Endodermal cell (in vitro differentiated cells): ENCODE results near the gene MAS1. TPM values are rescaled to one million over a fixed set of nuclear protein-coding genes. Genes with fewer than 3 reads are reported as not detected.

Experiments used
- DNase-seq: peaks from one replicate; pipeline ENCODE4 v3.0.0-alpha.2; 2017
- H3K27ac ChIP-seq: 2 replicates; pipeline ENCODE4 v1.5.1; 2013; ENCODE audit warnings: mild to moderate bottlenecking, low read depth, low read length, moderate library complexity
- H3K27me3 ChIP-seq: 2 replicates; pipeline ENCODE4 v1.6.1; 2013; ENCODE audit warnings: mild to moderate bottlenecking, low read length, moderate library complexity; ENCODE audit not compliant: insufficient read depth, control insufficient read depth, poor library complexity, severe bottlenecking
- H3K36me3 ChIP-seq: 2 replicates; pipeline ENCODE4 v1.7.0; 2013; ENCODE audit warnings: mild to moderate bottlenecking, low read length, moderate library complexity; ENCODE audit not compliant: control insufficient read depth, insufficient read depth
- H3K4me1 ChIP-seq: one replicate; pipeline ENCODE4 v1.7.0; 2013; ENCODE audit warnings: low read length; ENCODE audit not compliant: control insufficient read depth, insufficient read depth
- H3K4me3 ChIP-seq: 2 replicates; pipeline ENCODE4 v1.5.1; 2013; ENCODE audit warnings: mild to moderate bottlenecking, low read length, moderate library complexity
- H3K9ac ChIP-seq: 2 replicates; pipeline ENCODE4 v1.6.1; 2013; ENCODE audit warnings: mild to moderate bottlenecking, low read length, moderate library complexity; ENCODE audit not compliant: poor library complexity, severe bottlenecking; ENCODE audit errors: extremely low read depth
- H3K9me3 ChIP-seq: 2 replicates; pipeline ENCODE4 v1.6.1; 2013; ENCODE audit warnings: mild to moderate bottlenecking, low read length, moderate library complexity; ENCODE audit not compliant: control insufficient read depth
- H3K27ac Mint-ChIP-seq: 2 replicates; pipeline ENCODE4 v1.8.0; 2020; ENCODE audit warnings: mixed read lengths
- H3K27me3 Mint-ChIP-seq: 2 replicates; pipeline ENCODE4 v1.8.0; 2021; ENCODE audit warnings: mild to moderate bottlenecking, mixed read lengths; ENCODE audit not compliant: insufficient read depth
- H3K36me3 Mint-ChIP-seq: 2 replicates; pipeline ENCODE4 v1.8.0; 2020; ENCODE audit warnings: low read depth, mixed read lengths
- H3K4me1 Mint-ChIP-seq: 2 replicates; pipeline ENCODE4 v1.8.0; 2020; ENCODE audit warnings: mixed read lengths
- H3K4me3 Mint-ChIP-seq: 2 replicates; pipeline ENCODE4 v1.8.0; 2020; ENCODE audit warnings: mild to moderate bottlenecking, moderate library complexity, mixed read lengths
- H3K9me3 Mint-ChIP-seq: 2 replicates; pipeline ENCODE4 v1.8.0; 2020; ENCODE audit warnings: mild to moderate bottlenecking, mixed read lengths
- WGBS, 2 experiments: methylation state at CpG; one replicate each; pipeline versions ENCODE4 v1.1.5 to v1.1.7; 2013; ENCODE audit warnings: missing lambda C conversion rate in 2 of 2, mixed read lengths in 1 of 2; ENCODE audit not compliant: insufficient coverage in 1 of 2, insufficient read length in 1 of 2; 5-methylcytosine and 5-hydroxymethylcytosine counted together
- total RNA-seq, 2 donors: library from RNA; stranded (reverse); fragmentation: NEBNext Ultra II Directional in 1 of 2; extraction: Animal tissue kit (Norgen Biotek cat#: 25700) in 1 of 2; gene quantifications; 2 replicates in 1 of 2; 3 replicates in 1 of 2; pipeline ENCODE4 v1.2.1, GENCODE V29; 2021
- TF ChIP-seq, protein P1 (sequence below): fragments of 200-600 bp; sonication (generic); conservative IDR thresholded peaks from 2 replicates; pipeline ENCODE4 v1.5.0; 2021; ENCODE audit warnings: antibody characterized with exemption, mild to moderate bottlenecking

MAS1 gene
- total RNA-seq, 2 donors from 2014 or later = not detected

DNA sequence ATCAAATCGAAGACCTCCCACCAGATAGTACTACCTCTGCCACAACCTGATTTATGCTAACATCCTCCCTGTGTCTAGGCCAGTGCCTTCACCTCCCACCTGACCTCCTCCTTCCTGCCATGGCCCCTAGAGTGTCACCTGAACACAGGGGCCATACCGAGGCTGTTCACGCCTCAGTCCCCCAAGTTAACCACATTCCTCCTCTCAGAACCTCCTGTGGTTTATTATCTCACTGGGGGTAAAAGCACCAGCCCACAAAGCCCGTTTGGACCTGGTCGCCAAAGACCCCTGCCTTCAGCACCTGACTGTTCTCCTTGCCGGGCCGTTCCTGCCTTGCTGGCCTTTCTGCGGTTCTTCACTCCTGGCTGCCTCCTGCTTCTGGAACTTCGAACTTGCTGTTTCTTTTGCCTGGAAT is 13.7 kb downstream of the MAS1 start:
- no peak overlapping the region for H3K27ac Mint-ChIP-seq
- peaks cover 72% of the 10 kb centered on the region for H3K27me3 ChIP-seq
- no peaks in the 10 kb centered on the region for H3K9me3 Mint-ChIP-seq
- no peak overlapping the region for H3K9ac ChIP-seq
- no peak overlapping the region for H3K4me3 ChIP-seq
- DNase-seq = no peak
- WGBS, 2 experiments = 93 to 94% methylated on average over 7 to 9 of the region's 9 CpGs
- no peak overlapping the region for H3K27ac ChIP-seq
- H3K9me3 ChIP-seq = peaks cover 4% of the 10 kb centered on the region
- no peak overlapping the region for H3K4me3 Mint-ChIP-seq
- TF ChIP-seq, protein P1, sequence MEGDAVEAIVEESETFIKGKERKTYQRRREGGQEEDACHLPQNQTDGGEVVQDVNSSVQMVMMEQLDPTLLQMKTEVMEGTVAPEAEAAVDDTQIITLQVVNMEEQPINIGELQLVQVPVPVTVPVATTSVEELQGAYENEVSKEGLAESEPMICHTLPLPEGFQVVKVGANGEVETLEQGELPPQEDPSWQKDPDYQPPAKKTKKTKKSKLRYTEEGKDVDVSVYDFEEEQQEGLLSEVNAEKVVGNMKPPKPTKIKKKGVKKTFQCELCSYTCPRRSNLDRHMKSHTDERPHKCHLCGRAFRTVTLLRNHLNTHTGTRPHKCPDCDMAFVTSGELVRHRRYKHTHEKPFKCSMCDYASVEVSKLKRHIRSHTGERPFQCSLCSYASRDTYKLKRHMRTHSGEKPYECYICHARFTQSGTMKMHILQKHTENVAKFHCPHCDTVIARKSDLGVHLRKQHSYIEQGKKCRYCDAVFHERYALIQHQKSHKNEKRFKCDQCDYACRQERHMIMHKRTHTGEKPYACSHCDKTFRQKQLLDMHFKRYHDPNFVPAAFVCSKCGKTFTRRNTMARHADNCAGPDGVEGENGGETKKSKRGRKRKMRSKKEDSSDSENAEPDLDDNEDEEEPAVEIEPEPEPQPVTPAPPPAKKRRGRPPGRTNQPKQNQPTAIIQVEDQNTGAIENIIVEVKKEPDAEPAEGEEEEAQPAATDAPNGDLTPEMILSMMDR = no peak
- no peaks in the 10 kb centered on the region for H3K4me1 ChIP-seq
- peaks cover 11% of the 10 kb centered on the region for H3K4me1 Mint-ChIP-seq
- H3K36me3 Mint-ChIP-seq = no peaks in the 10 kb centered on the region
- H3K27me3 Mint-ChIP-seq = peaks cover 35% of the 10 kb centered on the region
- H3K36me3 ChIP-seq = no peaks in the 10 kb centered on the region

DNA sequence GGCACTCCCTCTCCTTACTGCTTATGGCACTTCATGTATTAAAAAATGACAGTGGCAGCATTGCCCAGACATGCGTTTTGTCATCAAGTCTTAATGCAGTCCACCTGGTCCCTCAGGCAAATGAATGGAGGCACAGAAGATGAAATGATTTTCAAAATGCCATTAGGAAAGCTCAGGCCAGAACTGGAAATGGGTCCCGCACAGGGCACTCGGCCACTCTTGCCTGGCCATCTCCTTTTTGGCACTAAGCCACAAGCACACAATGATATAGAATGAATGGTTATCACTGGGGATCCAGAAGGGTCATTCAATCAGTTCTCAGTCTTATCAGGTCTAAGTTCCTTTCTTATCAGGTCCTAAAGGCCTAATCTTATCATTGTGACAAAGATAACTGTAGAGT is 15.6 kb downstream of the MAS1 start:
- Mint-ChIP-seq H3K4me3 (no peak overlapping the region), H3K9me3 (no peaks in the 10 kb centered on the region), H3K27me3 (peaks cover 50% of the 10 kb centered on the region), H3K27ac (no peak overlapping the region), H3K36me3 (no peaks in the 10 kb centered on the region), H3K4me1 (peaks cover 12% of the 10 kb centered on the region)
- peaks cover 89% of the 10 kb centered on the region for H3K27me3 ChIP-seq
- H3K9me3 ChIP-seq = peaks cover 4% of the 10 kb centered on the region
- no peak overlapping the region for H3K4me3 ChIP-seq
- H3K27ac ChIP-seq = no peak overlapping the region
- H3K9ac ChIP-seq = no peak overlapping the region
- WGBS, 2 experiments = 87 to 88% methylated on average over 2 to 3 of the region's 3 CpGs
- H3K36me3 ChIP-seq = no peaks in the 10 kb centered on the region
- DNase-seq = no peak
- H3K4me1 ChIP-seq = no peaks in the 10 kb centered on the region
- TF ChIP-seq, protein P1 = no peak

DNA sequence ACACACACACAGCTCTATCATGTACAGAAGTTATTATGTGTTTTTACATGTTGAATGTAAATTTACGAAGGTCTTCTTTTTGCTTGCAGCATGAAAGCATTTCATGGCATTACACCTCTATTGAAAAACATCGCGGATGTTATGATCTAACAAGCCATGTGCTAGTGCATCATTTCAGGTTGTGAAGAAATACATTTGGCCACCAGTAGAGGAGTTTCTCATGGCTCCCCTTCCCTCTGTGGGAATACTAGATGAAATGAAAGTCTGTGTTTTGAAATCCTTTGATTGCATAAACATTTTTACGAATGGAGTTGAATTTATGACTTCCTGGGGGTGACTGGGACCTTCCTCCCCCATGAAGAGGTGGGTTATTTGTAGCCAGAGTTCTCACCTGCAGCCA is 17.7 kb downstream of the MAS1 start:
- H3K4me1 Mint-ChIP-seq = peaks cover 12% of the 10 kb centered on the region
- TF ChIP-seq, protein P1 = no peak
- H3K4me3 Mint-ChIP-seq = no peak overlapping the region

More for the DNA sequence above, 17.7 kb downstream of the MAS1 start:
- Mint-ChIP-seq H3K27me3 (peaks cover 59% of the 10 kb centered on the region), H3K9me3 (no peaks in the 10 kb centered on the region), H3K27ac (no peak overlapping the region), H3K36me3 (no peaks in the 10 kb centered on the region)
- 94 to 95% methylated on average over 2 to 4 of the region's 4 CpGs for WGBS, 2 experiments
- no peak for DNase-seq
- Histone ChIP-seq H3K36me3 (no peaks in the 10 kb centered on the region), H3K9ac (no peak overlapping the region), H3K4me1 (no peaks in the 10 kb centered on the region), H3K27ac (no peak overlapping the region), H3K4me3 (no peak overlapping the region), H3K9me3 (peaks cover 4% of the 10 kb centered on the region), H3K27me3 (peaks cover 81% of the 10 kb centered on the region)
